ENCODE measurements around the gene ARL15.

ARL15 gene

DNA sequence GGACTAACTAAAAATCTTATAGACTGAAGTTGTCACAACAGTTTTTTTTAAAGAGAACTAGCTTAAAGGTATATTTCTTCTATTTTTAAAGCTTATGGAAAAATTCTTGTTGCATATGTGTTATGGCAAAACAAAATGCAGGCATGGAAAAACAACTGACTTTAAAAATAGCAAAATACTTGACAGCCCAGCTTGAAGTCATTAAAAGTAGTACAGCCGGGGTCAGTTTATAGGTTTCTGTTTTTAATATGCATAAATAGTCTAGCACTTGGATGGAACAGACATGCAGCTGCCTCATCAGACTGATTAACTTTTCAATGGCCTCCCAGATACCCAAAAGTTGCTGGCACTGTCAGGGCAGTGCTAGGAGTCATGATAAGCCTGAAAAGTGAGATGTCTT, 22.3 kb upstream of the ARL15 start:
- Histone ChIP-seq H3K4me1 (ENCODE audit: low read length) (no peaks in the 10 kb centered on the region), H3K9me3 (ENCODE audit: insufficient read depth, low read length) (no peaks in the 10 kb centered on the region), H3K4me3 (ENCODE audit: low read length) (no peak overlapping the region), H3K27ac (ENCODE audit: low read length) (no peak overlapping the region), H3K9ac (ENCODE audit: low read length) (no peak overlapping the region), H3K27me3 (ENCODE audit: low read depth, low read length) (no peaks in the 10 kb centered on the region), H3K4me2 (ENCODE audit: low read length) (no peak overlapping the region), H2AFZ (ENCODE audit: low read depth, low read length) (no peak overlapping the region), H3K79me2 (ENCODE audit: low read length) (no peaks in the 10 kb centered on the region), H3K36me3 (replicated peaks; ENCODE audit: low read depth, low read length) (no peaks in the 10 kb centered on the region), H4K20me1 (ENCODE audit: insufficient read depth, low read length) (no peaks in the 10 kb centered on the region)
- TF ChIP-seq, protein P1, sequence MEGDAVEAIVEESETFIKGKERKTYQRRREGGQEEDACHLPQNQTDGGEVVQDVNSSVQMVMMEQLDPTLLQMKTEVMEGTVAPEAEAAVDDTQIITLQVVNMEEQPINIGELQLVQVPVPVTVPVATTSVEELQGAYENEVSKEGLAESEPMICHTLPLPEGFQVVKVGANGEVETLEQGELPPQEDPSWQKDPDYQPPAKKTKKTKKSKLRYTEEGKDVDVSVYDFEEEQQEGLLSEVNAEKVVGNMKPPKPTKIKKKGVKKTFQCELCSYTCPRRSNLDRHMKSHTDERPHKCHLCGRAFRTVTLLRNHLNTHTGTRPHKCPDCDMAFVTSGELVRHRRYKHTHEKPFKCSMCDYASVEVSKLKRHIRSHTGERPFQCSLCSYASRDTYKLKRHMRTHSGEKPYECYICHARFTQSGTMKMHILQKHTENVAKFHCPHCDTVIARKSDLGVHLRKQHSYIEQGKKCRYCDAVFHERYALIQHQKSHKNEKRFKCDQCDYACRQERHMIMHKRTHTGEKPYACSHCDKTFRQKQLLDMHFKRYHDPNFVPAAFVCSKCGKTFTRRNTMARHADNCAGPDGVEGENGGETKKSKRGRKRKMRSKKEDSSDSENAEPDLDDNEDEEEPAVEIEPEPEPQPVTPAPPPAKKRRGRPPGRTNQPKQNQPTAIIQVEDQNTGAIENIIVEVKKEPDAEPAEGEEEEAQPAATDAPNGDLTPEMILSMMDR (IDR thresholded peaks at IDR 0.05; ENCODE audit: low read depth, low read length), result no peak
- TF ChIP-seq EZH2phosphoT487 (IDR thresholded peaks at IDR 0.05; ENCODE audit: low read depth), result no peak

DNA sequence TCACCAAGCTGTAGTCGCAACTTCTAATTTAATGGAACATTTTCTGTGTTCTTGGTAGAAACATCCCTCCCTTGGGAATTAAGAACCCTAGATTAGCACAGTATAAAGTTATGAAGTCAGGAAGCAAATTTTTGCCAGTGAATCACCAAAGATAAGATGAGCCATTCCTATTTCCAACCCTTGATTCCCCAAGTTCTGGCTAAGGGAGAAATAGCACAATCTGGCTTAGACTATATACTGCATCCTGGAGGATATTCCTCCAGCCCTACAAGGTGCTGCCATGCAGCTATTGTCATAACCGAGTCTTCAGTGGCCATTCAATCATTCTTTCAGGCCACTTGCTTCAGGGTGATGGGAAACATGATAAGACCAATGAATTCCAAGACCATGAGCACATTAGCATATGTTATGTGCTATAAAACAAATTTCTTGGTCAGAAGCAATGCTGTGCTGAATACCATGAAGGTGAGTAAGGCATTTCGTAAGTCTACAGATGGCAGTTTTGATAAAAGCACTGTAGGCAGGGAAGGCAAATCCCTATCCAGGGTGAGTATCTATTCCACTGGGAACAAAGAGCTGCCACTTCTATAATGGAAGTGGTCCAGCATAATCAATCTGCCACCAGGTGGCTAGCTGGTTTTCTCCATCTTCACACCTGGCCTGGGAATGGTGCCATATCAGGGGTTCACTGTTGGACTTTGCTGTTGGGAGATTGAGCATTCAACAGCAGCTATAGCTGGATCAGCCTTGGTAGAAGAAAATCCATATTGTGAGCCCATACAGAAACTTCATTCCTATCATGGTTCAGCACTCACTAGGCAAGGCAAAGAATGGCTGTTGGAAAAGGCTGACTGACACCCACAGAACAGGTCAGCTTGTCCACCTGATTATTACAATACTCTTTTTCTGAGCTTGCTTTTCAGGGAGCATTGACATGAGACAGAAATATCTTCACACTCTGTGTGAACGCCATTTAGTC, 19.6 kb upstream of the ARL15 start:
- H3K4me1 ChIP-seq (ENCODE audit: low read length), result no peaks in the 10 kb centered on the region
- no peaks in the 10 kb centered on the region for H3K27me3 ChIP-seq (ENCODE audit: low read depth, low read length)
- H3K36me3 ChIP-seq (replicated peaks; ENCODE audit: low read depth, low read length), result no peaks in the 10 kb centered on the region
- H3K27ac ChIP-seq (ENCODE audit: low read length), result no peak overlapping the region
- H4K20me1 ChIP-seq (ENCODE audit: insufficient read depth, low read length), result no peaks in the 10 kb centered on the region
- no peaks in the 10 kb centered on the region for H3K79me2 ChIP-seq (ENCODE audit: low read length)
- H3K4me3 ChIP-seq (ENCODE audit: low read length), result no peak overlapping the region
- no peak overlapping the region for H3K4me2 ChIP-seq (ENCODE audit: low read length)
- TF ChIP-seq, protein P1 (IDR thresholded peaks at IDR 0.05; ENCODE audit: low read depth, low read length), result no peak
- TF ChIP-seq EZH2phosphoT487 (IDR thresholded peaks at IDR 0.05; ENCODE audit: low read depth), result no peak
- H3K9ac ChIP-seq (ENCODE audit: low read length), result no peak overlapping the region
- H3K9me3 ChIP-seq (ENCODE audit: insufficient read depth, low read length), result no peaks in the 10 kb centered on the region
- no peak overlapping the region for H2AFZ ChIP-seq (ENCODE audit: low read depth, low read length)

DNA sequence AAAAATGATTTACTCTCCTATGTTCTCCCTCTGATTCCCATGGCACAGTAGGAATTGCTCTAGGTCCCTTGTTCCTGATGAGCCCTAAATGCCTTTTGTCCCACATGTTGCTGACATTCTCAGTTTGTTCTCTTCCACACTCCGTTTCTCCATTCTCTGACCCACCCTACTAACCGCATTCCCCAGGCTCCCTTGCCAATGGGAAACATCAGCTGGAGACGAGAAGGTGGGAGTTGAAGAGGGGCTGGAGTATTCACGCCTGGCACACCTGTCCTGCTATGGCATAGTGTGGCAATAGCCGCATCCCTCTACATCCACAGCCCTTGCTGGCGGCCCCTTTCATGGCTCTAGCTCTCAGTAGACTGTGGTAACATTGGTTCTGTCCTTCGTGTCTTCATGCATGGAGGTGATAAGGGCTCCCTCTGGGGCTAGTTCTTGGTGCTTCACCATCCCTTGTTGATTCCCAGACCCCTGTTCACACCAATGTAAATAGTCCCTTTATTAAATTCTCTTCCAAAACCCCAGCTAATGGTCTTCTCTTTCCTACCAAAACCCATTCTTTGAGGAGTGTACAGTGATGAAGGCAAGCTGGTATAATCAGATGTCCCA, 16.4 kb upstream of the ARL15 start:
- Histone ChIP-seq H3K79me2 (ENCODE audit: low read length) (no peaks in the 10 kb centered on the region), H3K4me1 (ENCODE audit: low read length) (no peaks in the 10 kb centered on the region), H3K4me2 (ENCODE audit: low read length) (no peak overlapping the region), H4K20me1 (ENCODE audit: insufficient read depth, low read length) (no peaks in the 10 kb centered on the region), H3K36me3 (replicated peaks; ENCODE audit: low read depth, low read length) (no peaks in the 10 kb centered on the region), H3K9ac (ENCODE audit: low read length) (no peak overlapping the region), H3K27me3 (ENCODE audit: low read depth, low read length) (no peaks in the 10 kb centered on the region), H3K27ac (ENCODE audit: low read length) (no peak overlapping the region), H3K9me3 (ENCODE audit: insufficient read depth, low read length) (no peaks in the 10 kb centered on the region), H3K4me3 (ENCODE audit: low read length) (no peak overlapping the region), H2AFZ (ENCODE audit: low read depth, low read length) (no peak overlapping the region)
- no peak for TF ChIP-seq EZH2phosphoT487 (IDR thresholded peaks at IDR 0.05; ENCODE audit: low read depth)
- TF ChIP-seq, protein P1 (IDR thresholded peaks at IDR 0.05; ENCODE audit: low read depth, low read length), result no peak

DNA sequence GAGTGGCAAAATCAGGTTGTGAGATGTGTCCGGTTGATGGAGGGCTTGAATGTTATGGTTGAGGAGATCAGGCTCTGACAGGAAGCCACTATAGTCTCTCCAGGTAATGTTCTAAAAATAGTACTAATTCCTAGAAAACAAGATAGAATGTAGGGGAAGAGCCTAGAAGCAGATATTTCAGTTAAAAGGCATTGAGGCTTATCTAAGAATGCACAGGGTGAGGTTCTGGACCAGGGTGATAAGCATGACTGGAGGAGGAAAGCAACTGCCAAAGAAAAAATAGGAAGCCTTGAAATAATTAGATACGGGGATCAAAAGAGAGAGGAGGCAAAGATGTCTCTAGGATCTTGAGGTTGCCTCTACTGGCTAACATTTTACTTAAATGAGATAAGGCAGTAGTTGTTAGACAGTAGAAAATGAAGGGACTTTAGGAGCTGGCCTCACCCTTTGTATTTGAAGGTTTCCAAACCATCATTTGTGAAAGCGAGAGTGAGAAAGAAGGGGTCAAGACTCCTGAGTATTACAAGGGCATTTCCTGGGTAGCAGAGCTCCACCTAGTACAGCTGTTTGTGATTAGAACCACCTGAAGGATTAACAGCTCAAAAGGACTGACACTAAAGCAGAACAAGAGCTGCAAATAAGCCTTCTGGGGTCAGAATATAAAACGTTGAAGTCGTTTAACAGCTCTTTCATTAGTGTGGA, 15.4 kb upstream of the ARL15 start:
- Histone ChIP-seq H3K36me3 (replicated peaks; ENCODE audit: low read depth, low read length) (no peaks in the 10 kb centered on the region), H3K4me2 (ENCODE audit: low read length) (no peak overlapping the region), H2AFZ (ENCODE audit: low read depth, low read length) (no peak overlapping the region), H3K79me2 (ENCODE audit: low read length) (no peaks in the 10 kb centered on the region), H4K20me1 (ENCODE audit: insufficient read depth, low read length) (no peaks in the 10 kb centered on the region), H3K27me3 (ENCODE audit: low read depth, low read length) (no peaks in the 10 kb centered on the region), H3K9ac (ENCODE audit: low read length) (no peak overlapping the region), H3K27ac (ENCODE audit: low read length) (no peak overlapping the region), H3K9me3 (ENCODE audit: insufficient read depth, low read length) (no peaks in the 10 kb centered on the region), H3K4me3 (ENCODE audit: low read length) (no peak overlapping the region), H3K4me1 (ENCODE audit: low read length) (no peaks in the 10 kb centered on the region)
- TF ChIP-seq EZH2phosphoT487 (IDR thresholded peaks at IDR 0.05; ENCODE audit: low read depth), result no peak
- TF ChIP-seq, protein P1 (IDR thresholded peaks at IDR 0.05; ENCODE audit: low read depth, low read length), result no peak

Measured in OCI-LY3 (cell line).